ENCODE results near the gene ALG12. TPM values are rescaled to one million over a fixed set of nuclear protein-coding genes. Genes with fewer than 3 reads are reported as not detected.

The ALG12 gene
- total RNA-seq, 4 donors from 2014 or later, result 17.3 to 25.5 (median 22.1) TPM

GRCh38 chr22:49885881-49886280 is 32.4 kb downstream of the ALG12 start:
- Histone ChIP-seq H3K27me3 (no peaks in the 10 kb centered on the region), H3K27ac (no peak overlapping the region), H3K36me3 (peaks cover 0 to 43% (median 0%) of the 10 kb centered on the region in 3 donors)

GRCh38 chr22:49885281-49885680 is 33.0 kb downstream of the ALG12 start:
- H3K4me3 ChIP-seq, result no peak overlapping the region
- no peaks in the 10 kb centered on the region for H3K4me1 ChIP-seq
- no peak for DNase-seq
- no peaks in the 10 kb centered on the region for H3K27me3 ChIP-seq
- H3K9me3 ChIP-seq, result no peaks in the 10 kb centered on the region
- TF ChIP-seq CTCF (IDR thresholded peaks at IDR 0.05), result no peak
- TF ChIP-seq POLR2A (IDR thresholded peaks at IDR 0.05), result no peak
- no peak overlapping the region for H3K27ac ChIP-seq
- H3K36me3 ChIP-seq, result peaks cover 0 to 40% (median 0%) of the 10 kb centered on the region in 3 donors

More at GRCh38 chr22:49885881-49886280, 32.4 kb downstream of the ALG12 start:
- no peak for DNase-seq
- Histone ChIP-seq H3K9me3 (no peaks in the 10 kb centered on the region), H3K4me1 (no peaks in the 10 kb centered on the region), H3K4me3 (no peak overlapping the region)
- TF ChIP-seq POLR2A (IDR thresholded peaks at IDR 0.05), result no peak
- TF ChIP-seq CTCF (IDR thresholded peaks at IDR 0.05), result no peak

- Histone ChIP-seq H3K4me1 (no peaks in the 10 kb centered on the region), H3K27ac (no peak overlapping the region), H3K4me3 (no peak overlapping the region), H3K36me3 (peaks cover 0 to 40% (median 0%) of the 10 kb centered on the region in 3 donors), H3K27me3 (no peaks in the 10 kb centered on the region), H3K9me3 (no peaks in the 10 kb centered on the region)
- TF ChIP-seq CTCF (IDR thresholded peaks at IDR 0.05) (no peak), POLR2A (IDR thresholded peaks at IDR 0.05) (no peak)
- no peak for DNase-seq
Observed at GRCh38 chr22:49884503-49885260, 33.6 kb downstream of the ALG12 start.

- Histone ChIP-seq H3K4me1 (no peaks in the 10 kb centered on the region), H3K36me3 (peaks cover 0 to 38% (median 0%) of the 10 kb centered on the region in 3 donors), H3K27ac (no peak overlapping the region), H3K4me3 (no peak overlapping the region), H3K9me3 (no peaks in the 10 kb centered on the region), H3K27me3 (no peaks in the 10 kb centered on the region)
- no peak for DNase-seq
- TF ChIP-seq POLR2A (IDR thresholded peaks at IDR 0.05) (no peak), CTCF (IDR thresholded peaks at IDR 0.05) (no peak)
Observed at GRCh38 chr22:49884075-49884474, 34.2 kb downstream of the ALG12 start.

- no peak for TF ChIP-seq POLR2A (IDR thresholded peaks at IDR 0.05)
- no peak for TF ChIP-seq CTCF (IDR thresholded peaks at IDR 0.05)
- no peak for DNase-seq
- Histone ChIP-seq H3K4me3 (no peak overlapping the region), H3K27ac (no peak overlapping the region), H3K36me3 (peaks cover 0 to 31% (median 0%) of the 10 kb centered on the region in 3 donors), H3K9me3 (no peaks in the 10 kb centered on the region), H3K4me1 (no peaks in the 10 kb centered on the region), H3K27me3 (no peaks in the 10 kb centered on the region)
Observed at GRCh38 chr22:49883294-49883640, 35.0 kb downstream of the ALG12 start.

All from Peyer's patch (tissue), 4 donors.